Ovary (tissue), 9 donors: Measurements from ENCODE around the gene MCM7. TPM values are rescaled to one million over a fixed set of nuclear protein-coding genes. Genes with fewer than 3 reads are reported as not detected.
A peak's percentile ranks its signal among the peaks of the same experiment; 100 is the strongest.

Source experiments
- DNase-seq, 5 donors: peaks; one replicate each; pipeline ENCODE4 v3.0.0-alpha.2; 2019 to 2020
- H3K27ac ChIP-seq, 2 donors: fragments of 200-600 bp; one replicate each; pipeline versions ENCODE4 v1.5.1 to v1.8.0; 2019 to 2022
- H3K27me3 ChIP-seq: fragments of 200-600 bp; one replicate; pipeline ENCODE4 v1.8.0; 2022
- H3K36me3 ChIP-seq: fragments of 200-600 bp; sonication (generic); one replicate; pipeline ENCODE4 v1.5.1; 2019
- H3K4me1 ChIP-seq: one replicate; pipeline ENCODE4 v1.8.1; 2013; ENCODE audit warnings: mild to moderate bottlenecking, moderate library complexity; ENCODE audit not compliant: insufficient read depth
- H3K4me3 ChIP-seq: fragments of 200-600 bp; sonication (generic); one replicate; pipeline ENCODE4 v1.5.1; 2017
- H3K9me3 ChIP-seq, 2 donors: fragments of 200-600 bp in 1 of 2; sonication (generic) in 1 of 2; one replicate each; pipeline versions ENCODE4 v1.5.1 to v1.8.1; 2013 to 2019; ENCODE audit warnings: mild to moderate bottlenecking in 1 of 2, moderate library complexity in 1 of 2
- CTCF ChIP-seq, 3 donors: fragments of 450-650 bp in 2 of 3; fragments of 200-600 bp in 1 of 3; IDR thresholded peaks; one replicate each; pipeline versions ENCODE4 v1.5.1 to v1.8.0; 2016 to 2022; ENCODE audit warnings: antibody characterized with exemption in 3 of 3, mild to moderate bottlenecking in 1 of 3
- EP300 ChIP-seq: sonication (generic); formaldehyde crosslinking; IDR thresholded peaks from one replicate; pipeline ENCODE4 v1.6.1; 2017; ENCODE audit warnings: antibody characterized with exemption
- POLR2A ChIP-seq: fragments of 450-650 bp; IDR thresholded peaks from one replicate; pipeline ENCODE4 v1.6.1; 2017; ENCODE audit warnings: antibody characterized with exemption, mild to moderate bottlenecking, moderate library complexity
- WGBS, 3 donors: extraction: QIAGEN DNeasy Blood & Tissue Kit in 1 of 3; methylation state at CpG; one replicate each; pipeline versions ENCODE4 v1.1.5 to v1.1.7; 2013 to 2017; 5-methylcytosine and 5-hydroxymethylcytosine counted together
- intact Hi-C, 4 donors: fragments of 100-400 bp; cut with DNase I; formaldehyde crosslinking; loops; one replicate each; pipeline versions ENCODE4 v1.11.0 to v1.15.1; 2022 to 2023
- polyA plus RNA-seq, 2 donors: library from polyadenylated mRNA; stranded (reverse); fragments of 200-250 nt in 1 of 2; fragments of 350-450 nt in 1 of 2; fragmentation: Illumina TruSeq in 1 of 2; extraction: RNeasy Lipid Tissue Mini Kit (QIAGEN cat#74804) in 1 of 2; gene quantifications; one replicate each; pipeline ENCODE4 v1.2.3, GENCODE V29; 2013 to 2014
- total RNA-seq, 7 donors: library from RNA; depleted of rRNA in 2 of 7; stranded (reverse); fragments of >200 nt in 2 of 7; fragmentation: NEBNext Ultra II Directional in 3 of 7; extraction: Animal tissue kit (Norgen Biotek cat#: 25700) in 3 of 7; gene quantifications; one replicate each; pipeline versions ENCODE4 v1.1.0 to v1.2.4, GENCODE V29; 2016 to 2023
- donor health status: DM: no; HTN: no; CAD: no; lungs with moderate emphysema.
- donor health status: DM: no; HTN: no; CAD: no.
- donor health status: Bipolar disorder and iron deficiency.
- donor health status: DM: yes; HTN: yes; CAD: no.
- donor health status: DM: no; HTN: no; CAD: no.
- donor health status: DM: yes; HTN: yes; CAD: no.

The MCM7 gene
- total and polyA plus RNA-seq, 9 donors: 24.4 to 79.7 (median 44.1) TPM

- H3K9me3 ChIP-seq: no peaks in the 10 kb centered on the region
- peak overlapping the region; percentile 61 for H3K4me3 ChIP-seq
- DNase-seq: peak in 2 of 5 donors; percentile 54 to 57
- TF ChIP-seq CTCF (IDR thresholded peaks at IDR 0.05) (no peak), EP300 (no peak), POLR2A (no peak)
- H3K27me3 ChIP-seq: no peaks in the 10 kb centered on the region
- 2 to 3% (median 2%) methylated on average over 27 to 37 of the region's 37 CpGs for WGBS, 3 donors
- H3K4me1 ChIP-seq: peaks cover 3% of the 10 kb centered on the region
- peak overlapping the region; percentile 89 to 95 for H3K27ac ChIP-seq
- intact Hi-C loops: no loop called here
- H3K36me3 ChIP-seq: no peaks in the 10 kb centered on the region
These were observed 26.9 kb upstream of the MCM7 start for GRCh38 chr7:100127866-100128636.

DNA sequence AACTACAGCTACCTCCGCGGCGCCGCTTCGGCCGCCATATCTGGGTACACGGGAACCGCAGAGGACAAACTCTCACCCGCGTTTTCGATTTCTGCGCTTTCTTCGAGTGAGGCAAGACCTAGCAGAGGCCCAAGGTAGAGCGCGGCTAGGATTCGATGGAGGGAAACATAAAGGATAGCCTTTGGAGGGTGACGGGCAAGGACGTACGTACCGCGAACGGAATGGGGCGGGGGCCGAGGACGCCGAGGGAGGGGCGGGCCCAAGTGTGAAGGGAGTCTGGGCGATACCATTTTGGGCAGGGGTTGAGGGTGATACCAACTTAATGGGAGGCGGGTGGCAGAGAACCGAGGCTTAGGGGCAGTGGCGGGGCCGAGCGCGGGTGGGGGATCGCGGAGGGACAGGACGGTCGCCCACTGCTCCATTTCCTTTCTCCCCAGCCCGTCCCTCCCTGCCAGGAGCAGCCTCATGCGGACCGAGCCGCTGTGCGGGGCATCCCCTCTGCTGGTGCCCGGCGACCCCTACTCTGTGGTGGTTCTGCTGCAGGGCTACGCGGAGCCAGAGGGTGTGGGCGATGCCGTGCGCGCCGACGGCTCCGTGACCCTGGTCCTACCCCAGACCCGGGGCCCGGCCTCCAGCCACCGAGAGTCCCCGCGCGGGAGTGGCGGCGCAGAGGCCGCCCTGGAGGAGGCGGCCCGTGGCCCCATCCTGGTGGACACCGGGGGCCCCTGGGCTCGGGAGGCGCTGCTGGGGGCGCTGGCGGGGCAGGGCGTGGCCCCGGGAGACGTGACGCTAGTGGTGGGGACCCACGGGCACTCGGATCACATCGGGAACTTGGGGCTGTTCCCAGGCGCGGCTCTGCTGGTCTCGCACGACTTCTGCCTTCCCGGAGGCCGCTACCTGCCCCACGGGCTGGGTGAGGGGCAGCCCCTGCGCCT is 26.0 kb upstream of the MCM7 start, which contains the start of gene MBLAC1:
MBLAC1 (plus strand) TSS at position 37 of the 935 bp plus-strand sequence; CDS start at position 466, 429 bp downstream.
- Histone ChIP-seq H3K4me1 (peaks cover 3% of the 10 kb centered on the region), H3K9me3 (no peaks in the 10 kb centered on the region), H3K4me3 (peak within 1 kb of the TSS; percentile 61), H3K27ac (peak within 1 kb of the TSS; percentile 89 to 95), H3K27me3 (no peaks in the 10 kb centered on the region), H3K36me3 (no peaks in the 10 kb centered on the region)
- peak; percentile 88 to 92 (median 90) for DNase-seq
- no peak for TF ChIP-seq EP300
- TF ChIP-seq POLR2A: no peak
- TF ChIP-seq CTCF (IDR thresholded peaks at IDR 0.05): peak in 1 of 3 donors; percentile 19
- 0 to 1% (median 1%) methylated on average over 55 to 85 of the region's 85 CpGs for WGBS, 3 donors
- intact Hi-C loops: no loop called here

DNA sequence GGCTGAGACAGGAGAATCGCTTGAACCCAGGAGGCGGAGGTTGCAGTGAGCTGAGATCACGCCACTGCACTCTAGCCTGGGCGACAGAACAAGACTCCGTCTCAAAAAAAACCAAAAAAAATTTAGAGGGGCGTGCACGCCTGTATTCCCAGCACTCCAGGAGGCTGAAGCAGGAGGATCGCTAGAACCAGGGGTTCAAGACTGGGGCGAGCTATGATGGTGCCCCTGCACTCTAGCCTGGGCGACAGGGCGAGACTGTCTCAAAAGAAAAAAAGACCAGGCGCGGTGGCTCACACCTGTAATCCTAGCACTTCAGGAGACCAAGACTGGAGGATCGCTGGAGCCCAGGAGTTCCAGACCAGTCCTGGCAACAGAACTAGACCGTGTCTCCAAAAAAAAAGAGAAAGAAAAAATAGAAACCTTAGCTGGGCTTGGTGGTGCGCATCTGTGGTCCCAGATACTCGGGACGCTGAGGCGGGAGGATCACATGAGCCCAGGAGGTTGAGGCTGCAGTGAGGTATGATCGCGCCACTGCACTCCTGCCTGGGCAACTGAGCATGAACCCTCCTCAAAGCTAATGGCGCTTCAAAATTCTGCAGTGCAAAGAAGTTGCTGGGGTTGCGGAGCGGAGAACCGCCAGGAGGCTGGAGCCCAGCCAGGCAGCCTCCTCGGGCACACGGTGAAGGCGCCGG is 25.2 kb upstream of the MCM7 start:
- Histone ChIP-seq H3K4me1 (peaks cover 3% of the 10 kb centered on the region), H3K27ac (peak overlapping the region; percentile 89 to 95), H3K27me3 (no peaks in the 10 kb centered on the region), H3K4me3 (peak overlapping the region; percentile 61), H3K9me3 (no peaks in the 10 kb centered on the region), H3K36me3 (no peaks in the 10 kb centered on the region)
- intact Hi-C loops: no loop called here
- TF ChIP-seq CTCF (IDR thresholded peaks at IDR 0.05) (peak in 1 of 3 donors; percentile 20), EP300 (no peak), POLR2A (no peak)
- no peak for DNase-seq
- WGBS, 3 donors: 11 to 14% (median 13%) methylated on average over 29 of the region's 29 CpGs
